HepG2 (cell line): ENCODE results near the gene BEST2. TPM values are rescaled to one million over a fixed set of nuclear protein-coding genes. Genes with fewer than 3 reads are reported as not detected.

Experiments
- AKAP8 ChIP-seq: sonication (generic); formaldehyde crosslinking; IDR thresholded peaks from 2 replicates; pipeline ENCODE4 v1.5.1; 2020; ENCODE audit warnings: mild to moderate bottlenecking, missing genetic modification reagents
- KMT2A ChIP-seq: sonication (generic); formaldehyde crosslinking; IDR thresholded peaks from 2 replicates; pipeline ENCODE4 v1.4.0; 2020; ENCODE audit warnings: missing genetic modification reagents
- SOX5 ChIP-seq: IDR thresholded peaks from 2 replicates; pipeline ENCODE4 v1.6.1; 2016; ENCODE audit warnings: borderline replicate concordance
- SRF ChIP-seq: IDR thresholded peaks from 2 replicates; pipeline ENCODE4 v1.6.1; 2011; ENCODE audit warnings: mild to moderate bottlenecking, low read depth, low read length, moderate library complexity
- ZFAT ChIP-seq: sonication (generic); formaldehyde crosslinking; conservative IDR thresholded peaks from 2 replicates; pipeline ENCODE4 v1.8.1; 2023; ENCODE audit warnings: missing genetic modification reagents, inconsistent platforms
- ZFP41 ChIP-seq: sonication (generic); formaldehyde crosslinking; IDR thresholded peaks from 2 replicates; pipeline ENCODE4 v1.4.0; 2020; ENCODE audit warnings: mild to moderate bottlenecking, missing genetic modification reagents, borderline replicate concordance
- ZNF101 ChIP-seq: sonication (generic); formaldehyde crosslinking; IDR thresholded peaks from 2 replicates; pipeline ENCODE4 v1.4.0; 2020; ENCODE audit warnings: mild to moderate bottlenecking, low read depth, missing genetic modification reagents, borderline replicate concordance
- ZNF678 ChIP-seq: sonication (generic); formaldehyde crosslinking; IDR thresholded peaks from 2 replicates; pipeline ENCODE4 v1.4.0; 2020; ENCODE audit warnings: mild to moderate bottlenecking, missing genetic modification reagents
- polyA plus RNA-seq, 8 experiments: library from polyadenylated mRNA; depleted of rRNA in 3 of 8; stranded (reverse) in 7 of 8; unstranded in 1 of 8; fragments of >200 nt; fragmentation: Illumina TruSeq in 4 of 8; extraction: Trizol in 4 of 8; gene quantifications; 2 replicates each; pipeline versions ENCODE4 v1.2.1 to v1.2.3, GENCODE V29; 2011 to 2016; ENCODE audit warnings: low read depth in 4 of 8, missing spikeins in 1 of 8, mixed read lengths in 1 of 8; ENCODE audit not compliant: insufficient read depth in 1 of 8
- total RNA-seq, 5 experiments: library from RNA; depleted of rRNA; stranded (reverse); fragments of >200 nt; fragmentation: Illumina TruSeq; extraction: Trizol; gene quantifications; 2 replicates each; pipeline ENCODE4 v1.2.3, GENCODE V29; 2016; ENCODE audit warnings: low read depth in 1 of 5
- TF ChIP-seq, protein P1 (sequence below): sonication (generic); formaldehyde crosslinking; IDR thresholded peaks from one replicate; pipeline ENCODE4 v1.5.1; 2020; ENCODE audit warnings: mild to moderate bottlenecking, missing genetic modification reagents; ENCODE audit errors: not compliant biosample characterization
- TF ChIP-seq, protein P2 (sequence below): sonication (generic); formaldehyde crosslinking; IDR thresholded peaks from 2 replicates; pipeline ENCODE4 v1.4.0; 2020; ENCODE audit warnings: missing genetic modification reagents
- TF ChIP-seq, protein P3 (sequence below): sonication (generic); formaldehyde crosslinking; IDR thresholded peaks from 2 replicates; pipeline ENCODE4 v1.5.1; 2020; ENCODE audit warnings: missing genetic modification reagents, mild to moderate bottlenecking, borderline replicate concordance
- TF ChIP-seq, protein P4 (sequence below): sonication (generic); formaldehyde crosslinking; IDR thresholded peaks from 2 replicates; pipeline ENCODE4 v1.5.0; 2020; ENCODE audit warnings: missing genetic modification reagents
- TF ChIP-seq, protein P5 (sequence below): sonication (generic); formaldehyde crosslinking; IDR thresholded peaks from 2 replicates; pipeline ENCODE4 v1.4.0; 2020; ENCODE audit warnings: missing genetic modification reagents

The BEST2 gene
- total and polyA plus RNA-seq, 2 of the 13 experiments (the other 11 are each of a cell fraction or from before 2014, with no cell fraction given), result not detected

DNA sequence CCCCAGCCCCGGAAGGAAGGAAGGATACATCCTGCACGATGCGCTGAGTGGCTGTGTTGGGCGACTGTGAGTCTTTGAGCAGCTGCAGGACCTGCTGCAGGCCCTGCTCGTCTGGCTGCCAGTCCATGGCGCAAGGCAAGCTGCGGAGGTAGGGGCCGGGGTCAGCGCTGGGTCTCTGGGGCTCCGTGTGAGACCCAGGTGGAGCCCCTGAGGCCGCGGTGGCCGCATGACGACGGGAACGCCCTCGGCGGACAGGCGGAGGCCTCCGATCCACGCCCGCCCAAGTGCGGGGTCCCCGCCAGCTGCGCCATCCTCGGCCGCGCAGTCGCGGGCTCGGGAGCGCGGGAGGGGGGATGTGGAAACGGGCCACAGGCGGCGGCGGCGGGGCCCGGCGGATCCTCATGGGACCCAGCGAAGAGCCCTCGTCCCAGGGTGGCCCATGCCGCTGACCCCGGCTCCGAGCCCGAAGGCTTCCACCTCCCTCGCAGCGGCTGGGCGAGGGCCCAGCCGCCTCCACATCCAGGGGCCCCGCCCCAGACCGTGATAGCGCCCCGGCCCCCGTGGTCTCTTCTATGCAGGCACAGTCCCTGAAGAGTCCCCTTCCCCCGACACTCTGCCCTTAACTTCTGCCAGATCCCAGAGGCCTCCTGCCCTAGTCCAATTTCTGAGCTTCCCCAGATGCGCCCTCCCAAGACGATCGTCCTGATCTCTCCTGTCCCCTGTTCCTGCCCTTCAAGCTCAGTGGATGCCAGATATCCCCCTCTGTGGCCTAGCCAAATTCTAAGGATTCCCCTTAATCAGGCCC is 30.5 kb upstream of the BEST2 start (continued):
- TF ChIP-seq, protein P1, sequence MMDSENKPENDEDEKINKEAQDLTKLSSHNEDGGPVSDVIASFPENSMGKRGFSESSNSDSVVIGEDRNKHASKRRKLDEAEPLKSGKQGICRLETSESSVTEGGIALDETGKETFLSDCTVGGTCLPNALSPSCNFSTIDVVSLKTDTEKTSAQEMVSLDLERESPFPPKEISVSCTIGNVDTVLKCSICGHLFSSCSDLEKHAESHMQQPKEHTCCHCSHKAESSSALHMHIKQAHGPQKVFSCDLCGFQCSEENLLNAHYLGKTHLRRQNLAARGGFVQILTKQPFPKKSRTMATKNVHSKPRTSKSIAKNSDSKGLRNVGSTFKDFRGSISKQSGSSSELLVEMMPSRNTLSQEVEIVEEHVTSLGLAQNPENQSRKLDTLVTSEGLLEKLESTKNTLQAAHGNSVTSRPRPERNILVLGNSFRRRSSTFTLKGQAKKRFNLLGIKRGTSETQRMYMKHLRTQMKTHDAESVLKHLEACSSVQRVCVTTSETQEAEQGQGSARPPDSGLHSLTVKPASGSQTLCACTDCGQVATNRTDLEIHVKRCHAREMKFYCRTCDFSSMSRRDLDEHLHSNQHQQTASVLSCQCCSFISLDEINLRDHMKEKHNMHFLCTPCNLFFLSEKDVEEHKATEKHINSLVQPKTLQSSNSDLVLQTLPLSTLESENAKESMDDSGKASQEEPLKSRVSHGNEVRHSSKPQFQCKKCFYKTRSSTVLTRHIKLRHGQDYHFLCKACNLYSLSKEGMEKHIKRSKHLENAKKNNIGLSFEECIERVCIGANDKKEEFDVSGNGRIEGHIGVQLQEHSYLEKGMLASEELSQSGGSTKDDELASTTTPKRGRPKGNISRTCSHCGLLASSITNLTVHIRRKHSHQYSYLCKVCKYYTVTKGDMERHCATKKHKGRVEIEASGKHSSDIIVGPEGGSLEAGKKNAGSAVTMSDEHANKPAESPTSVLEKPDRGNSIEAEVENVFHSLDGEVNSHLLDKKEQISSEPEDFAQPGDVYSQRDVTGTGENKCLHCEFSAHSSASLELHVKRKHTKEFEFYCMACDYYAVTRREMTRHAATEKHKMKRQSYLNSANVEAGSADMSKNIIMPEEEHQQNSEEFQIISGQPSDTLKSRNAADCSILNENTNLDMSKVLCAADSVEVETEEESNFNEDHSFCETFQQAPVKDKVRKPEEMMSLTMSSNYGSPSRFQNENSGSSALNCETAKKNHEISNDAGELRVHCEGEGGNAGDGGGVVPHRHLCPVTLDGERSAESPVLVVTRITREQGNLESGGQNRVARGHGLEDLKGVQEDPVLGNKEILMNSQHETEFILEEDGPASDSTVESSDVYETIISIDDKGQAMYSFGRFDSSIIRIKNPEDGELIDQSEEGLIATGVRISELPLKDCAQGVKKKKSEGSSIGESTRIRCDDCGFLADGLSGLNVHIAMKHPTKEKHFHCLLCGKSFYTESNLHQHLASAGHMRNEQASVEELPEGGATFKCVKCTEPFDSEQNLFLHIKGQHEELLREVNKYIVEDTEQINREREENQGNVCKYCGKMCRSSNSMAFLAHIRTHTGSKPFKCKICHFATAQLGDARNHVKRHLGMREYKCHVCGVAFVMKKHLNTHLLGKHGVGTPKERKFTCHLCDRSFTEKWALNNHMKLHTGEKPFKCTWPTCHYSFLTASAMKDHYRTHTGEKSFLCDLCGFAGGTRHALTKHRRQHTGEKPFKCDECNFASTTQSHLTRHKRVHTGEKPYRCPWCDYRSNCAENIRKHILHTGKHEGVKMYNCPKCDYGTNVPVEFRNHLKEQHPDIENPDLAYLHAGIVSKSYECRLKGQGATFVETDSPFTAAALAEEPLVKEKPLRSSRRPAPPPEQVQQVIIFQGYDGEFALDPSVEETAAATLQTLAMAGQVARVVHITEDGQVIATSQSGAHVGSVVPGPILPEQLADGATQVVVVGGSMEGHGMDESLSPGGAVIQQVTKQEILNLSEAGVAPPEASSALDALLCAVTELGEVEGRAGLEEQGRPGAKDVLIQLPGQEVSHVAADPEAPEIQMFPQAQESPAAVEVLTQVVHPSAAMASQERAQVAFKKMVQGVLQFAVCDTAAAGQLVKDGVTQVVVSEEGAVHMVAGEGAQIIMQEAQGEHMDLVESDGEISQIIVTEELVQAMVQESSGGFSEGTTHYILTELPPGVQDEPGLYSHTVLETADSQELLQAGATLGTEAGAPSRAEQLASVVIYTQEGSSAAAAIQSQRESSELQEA (CRISPR knock-in tag), result peak; percentile 15
- TF ChIP-seq ZFAT (no peak), SRF (no peak), KMT2A (CRISPR knock-in tag) (peak; percentile 3; the same call in 1 of the 2 replicates), ZFP41 (no peak), ZNF678 (CRISPR knock-in tag) (no peak), AKAP8 (CRISPR knock-in tag) (peak; percentile 41; the same call in 1 of the 2 replicates), SOX5 (CRISPR knock-in tag) (no peak), ZNF101 (no peak)
- TF ChIP-seq, protein P2, sequence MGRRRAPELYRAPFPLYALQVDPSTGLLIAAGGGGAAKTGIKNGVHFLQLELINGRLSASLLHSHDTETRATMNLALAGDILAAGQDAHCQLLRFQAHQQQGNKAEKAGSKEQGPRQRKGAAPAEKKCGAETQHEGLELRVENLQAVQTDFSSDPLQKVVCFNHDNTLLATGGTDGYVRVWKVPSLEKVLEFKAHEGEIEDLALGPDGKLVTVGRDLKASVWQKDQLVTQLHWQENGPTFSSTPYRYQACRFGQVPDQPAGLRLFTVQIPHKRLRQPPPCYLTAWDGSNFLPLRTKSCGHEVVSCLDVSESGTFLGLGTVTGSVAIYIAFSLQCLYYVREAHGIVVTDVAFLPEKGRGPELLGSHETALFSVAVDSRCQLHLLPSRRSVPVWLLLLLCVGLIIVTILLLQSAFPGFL (CRISPR knock-in tag), result no peak
- TF ChIP-seq, protein P3, sequence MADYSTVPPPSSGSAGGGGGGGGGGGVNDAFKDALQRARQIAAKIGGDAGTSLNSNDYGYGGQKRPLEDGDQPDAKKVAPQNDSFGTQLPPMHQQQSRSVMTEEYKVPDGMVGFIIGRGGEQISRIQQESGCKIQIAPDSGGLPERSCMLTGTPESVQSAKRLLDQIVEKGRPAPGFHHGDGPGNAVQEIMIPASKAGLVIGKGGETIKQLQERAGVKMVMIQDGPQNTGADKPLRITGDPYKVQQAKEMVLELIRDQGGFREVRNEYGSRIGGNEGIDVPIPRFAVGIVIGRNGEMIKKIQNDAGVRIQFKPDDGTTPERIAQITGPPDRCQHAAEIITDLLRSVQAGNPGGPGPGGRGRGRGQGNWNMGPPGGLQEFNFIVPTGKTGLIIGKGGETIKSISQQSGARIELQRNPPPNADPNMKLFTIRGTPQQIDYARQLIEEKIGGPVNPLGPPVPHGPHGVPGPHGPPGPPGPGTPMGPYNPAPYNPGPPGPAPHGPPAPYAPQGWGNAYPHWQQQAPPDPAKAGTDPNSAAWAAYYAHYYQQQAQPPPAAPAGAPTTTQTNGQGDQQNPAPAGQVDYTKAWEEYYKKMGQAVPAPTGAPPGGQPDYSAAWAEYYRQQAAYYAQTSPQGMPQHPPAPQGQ (CRISPR knock-in tag), result no peak
- TF ChIP-seq, protein P4, sequence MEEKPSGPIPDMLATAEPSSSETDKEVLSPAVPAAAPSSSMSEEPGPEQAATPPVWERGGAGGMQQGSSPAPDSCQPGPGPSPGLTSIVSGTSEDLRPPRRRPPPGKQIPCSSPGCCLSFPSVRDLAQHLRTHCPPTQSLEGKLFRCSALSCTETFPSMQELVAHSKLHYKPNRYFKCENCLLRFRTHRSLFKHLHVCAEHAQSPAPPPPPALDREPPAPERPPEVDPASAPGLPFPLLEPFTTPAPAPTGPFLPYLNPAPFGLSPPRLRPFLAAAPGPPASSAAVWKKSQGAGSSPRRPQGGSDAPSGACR (CRISPR knock-in tag), result no peak
- TF ChIP-seq, protein P5, sequence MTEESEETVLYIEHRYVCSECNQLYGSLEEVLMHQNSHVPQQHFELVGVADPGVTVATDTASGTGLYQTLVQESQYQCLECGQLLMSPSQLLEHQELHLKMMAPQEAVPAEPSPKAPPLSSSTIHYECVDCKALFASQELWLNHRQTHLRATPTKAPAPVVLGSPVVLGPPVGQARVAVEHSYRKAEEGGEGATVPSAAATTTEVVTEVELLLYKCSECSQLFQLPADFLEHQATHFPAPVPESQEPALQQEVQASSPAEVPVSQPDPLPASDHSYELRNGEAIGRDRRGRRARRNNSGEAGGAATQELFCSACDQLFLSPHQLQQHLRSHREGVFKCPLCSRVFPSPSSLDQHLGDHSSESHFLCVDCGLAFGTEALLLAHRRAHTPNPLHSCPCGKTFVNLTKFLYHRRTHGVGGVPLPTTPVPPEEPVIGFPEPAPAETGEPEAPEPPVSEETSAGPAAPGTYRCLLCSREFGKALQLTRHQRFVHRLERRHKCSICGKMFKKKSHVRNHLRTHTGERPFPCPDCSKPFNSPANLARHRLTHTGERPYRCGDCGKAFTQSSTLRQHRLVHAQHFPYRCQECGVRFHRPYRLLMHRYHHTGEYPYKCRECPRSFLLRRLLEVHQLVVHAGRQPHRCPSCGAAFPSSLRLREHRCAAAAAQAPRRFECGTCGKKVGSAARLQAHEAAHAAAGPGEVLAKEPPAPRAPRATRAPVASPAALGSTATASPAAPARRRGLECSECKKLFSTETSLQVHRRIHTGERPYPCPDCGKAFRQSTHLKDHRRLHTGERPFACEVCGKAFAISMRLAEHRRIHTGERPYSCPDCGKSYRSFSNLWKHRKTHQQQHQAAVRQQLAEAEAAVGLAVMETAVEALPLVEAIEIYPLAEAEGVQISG (CRISPR knock-in tag), result no peak; the same call in 1 of the 2 replicates
